ENCODE measurements around the gene MYT1. TPM values are rescaled to one million over a fixed set of nuclear protein-coding genes. Genes with fewer than 3 reads are reported as not detected.

MYT1 gene
- total RNA-seq, 1 donor from 2014 or later, result not detected

DNA sequence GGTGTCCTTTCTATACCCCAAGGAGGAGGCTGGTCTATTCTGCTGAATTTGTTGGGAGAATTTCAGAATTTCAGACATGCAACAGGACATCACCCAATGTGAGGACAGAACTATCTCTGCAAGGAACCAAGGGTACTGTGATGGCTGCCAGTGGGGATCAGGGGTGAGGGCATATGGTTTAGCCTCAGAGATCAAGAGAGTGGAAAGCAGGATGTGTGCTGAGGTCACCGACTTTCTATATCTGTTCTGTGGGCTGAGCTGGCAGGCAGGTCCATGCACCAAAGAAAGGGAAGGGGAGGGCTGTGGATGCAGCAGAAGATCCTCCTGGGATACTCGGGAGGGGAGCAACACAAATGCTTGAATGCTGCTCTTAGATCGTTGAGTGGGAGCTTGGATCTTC lies 28.8 kb downstream of the MYT1 start:
- Mint-ChIP-seq H3K27ac (no peak overlapping the region), H3K27me3 (no peaks in the 10 kb centered on the region), H3K4me1 (no peaks in the 10 kb centered on the region), H3K36me3 (ENCODE audit: low read depth) (no peaks in the 10 kb centered on the region), H3K4me3 (no peak overlapping the region), H3K9me3 (no peaks in the 10 kb centered on the region)
- intact Hi-C loops (cut with micrococcal nuclease), result no loop called here
- DNase-seq, result no peak

DNA sequence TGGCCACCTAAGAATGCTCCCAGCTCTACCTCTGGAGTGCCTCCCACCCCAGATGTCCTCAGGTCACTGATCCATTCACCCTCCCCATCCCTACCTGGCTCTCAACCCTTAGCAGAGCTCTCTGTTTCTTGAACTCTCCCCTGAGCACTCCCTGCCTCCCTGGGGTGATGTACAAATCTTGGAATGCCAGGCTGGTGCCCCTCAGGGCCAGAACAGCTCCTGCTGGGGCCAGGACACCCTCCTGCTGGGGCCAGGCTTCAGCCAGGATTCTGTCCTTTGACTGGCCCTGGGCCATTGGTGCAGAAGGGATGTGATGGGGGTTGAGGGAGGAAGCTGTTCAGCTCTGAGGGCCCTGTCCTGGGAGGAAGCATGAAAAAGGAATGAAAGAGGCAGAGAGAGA lies 30.0 kb downstream of the MYT1 start:
- Mint-ChIP-seq H3K27ac (no peak overlapping the region), H3K36me3 (ENCODE audit: low read depth) (no peaks in the 10 kb centered on the region), H3K9me3 (no peaks in the 10 kb centered on the region), H3K4me3 (no peak overlapping the region), H3K27me3 (no peaks in the 10 kb centered on the region), H3K4me1 (no peaks in the 10 kb centered on the region)
- no peak for DNase-seq
- intact Hi-C loops (cut with micrococcal nuclease), result no loop called here

DNA sequence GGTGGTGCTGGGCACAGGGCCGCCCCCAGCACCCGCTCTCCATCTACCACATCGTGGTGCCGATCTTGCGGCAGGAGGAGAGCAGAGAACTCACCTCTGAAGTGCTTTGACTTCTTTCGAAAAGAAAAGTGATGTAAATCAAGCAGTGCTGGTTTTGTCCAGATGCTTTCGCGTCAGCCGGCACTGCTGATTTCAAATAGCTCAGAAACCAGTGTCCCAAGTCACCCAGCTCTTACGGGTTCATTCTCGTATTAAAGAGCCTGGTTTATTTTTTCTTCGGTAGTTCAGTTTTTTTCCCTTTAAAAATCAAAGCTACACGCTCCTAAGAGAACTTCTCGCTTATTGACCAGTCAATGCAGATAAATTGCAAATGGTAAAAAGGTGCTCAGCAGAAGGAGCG lies 32.1 kb downstream of the MYT1 start:
- Mint-ChIP-seq H3K9me3 (no peaks in the 10 kb centered on the region), H3K36me3 (ENCODE audit: low read depth) (no peaks in the 10 kb centered on the region), H3K4me1 (no peaks in the 10 kb centered on the region), H3K27me3 (no peaks in the 10 kb centered on the region), H3K27ac (no peak overlapping the region), H3K4me3 (no peak overlapping the region)
- no peak for DNase-seq
- intact Hi-C loops (cut with micrococcal nuclease), result no loop called here

DNA sequence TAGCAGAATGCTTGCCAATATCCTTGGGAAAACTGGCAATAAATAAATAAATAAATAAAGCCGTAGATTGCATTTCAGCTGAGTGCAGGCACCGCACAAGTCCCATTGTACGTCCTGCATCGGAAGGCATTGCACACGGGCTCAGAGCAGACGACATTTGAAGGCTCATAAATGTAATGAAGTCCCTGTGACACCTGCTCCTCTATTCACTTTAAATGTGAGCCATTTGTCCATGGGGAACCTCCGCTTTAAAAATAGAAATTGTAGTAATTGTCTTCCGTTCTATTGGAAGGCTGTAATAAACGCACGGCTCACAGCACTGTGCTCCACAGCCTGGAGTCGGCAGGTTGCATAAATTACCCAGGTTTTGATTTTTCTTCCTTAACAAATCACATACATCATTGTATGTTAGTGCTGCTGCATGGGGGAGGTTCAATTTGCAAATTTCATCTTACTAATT lies 32.6 kb downstream of the MYT1 start:
- Mint-ChIP-seq H3K4me1 (no peaks in the 10 kb centered on the region), H3K27ac (no peak overlapping the region), H3K36me3 (ENCODE audit: low read depth) (no peaks in the 10 kb centered on the region), H3K9me3 (no peaks in the 10 kb centered on the region), H3K4me3 (no peak overlapping the region), H3K27me3 (no peaks in the 10 kb centered on the region)
- intact Hi-C loops (cut with micrococcal nuclease), result no loop called here
- no peak for DNase-seq

DNA sequence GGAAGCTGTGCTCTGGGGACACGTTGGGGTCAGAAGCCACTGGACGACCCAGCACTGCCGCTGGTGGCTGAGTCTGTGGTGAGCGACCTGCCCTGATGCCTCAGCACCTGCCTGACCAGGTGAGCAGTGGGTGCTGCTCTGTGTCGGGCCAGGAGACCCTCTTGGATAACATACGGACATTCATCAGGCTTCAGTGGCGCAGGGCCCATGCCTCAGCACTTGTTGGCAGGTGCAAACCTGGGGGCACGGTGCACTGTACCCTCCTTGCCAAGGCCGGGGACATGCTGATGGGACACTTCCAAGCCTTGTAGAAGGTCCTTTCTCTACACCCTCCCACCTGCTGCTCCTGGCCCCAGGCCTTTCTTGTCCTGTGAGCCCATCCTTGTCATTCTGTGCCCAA lies 34.1 kb downstream of the MYT1 start:
- no peaks in the 10 kb centered on the region for H3K4me1 Mint-ChIP-seq
- no peak overlapping the region for H3K27ac Mint-ChIP-seq
- H3K4me3 Mint-ChIP-seq, result no peak overlapping the region
- H3K36me3 Mint-ChIP-seq (ENCODE audit: low read depth), result no peaks in the 10 kb centered on the region
- intact Hi-C loops (cut with micrococcal nuclease), result no loop called here
- DNase-seq, result no peak
- no peaks in the 10 kb centered on the region for H3K27me3 Mint-ChIP-seq
- no peaks in the 10 kb centered on the region for H3K9me3 Mint-ChIP-seq

DNA sequence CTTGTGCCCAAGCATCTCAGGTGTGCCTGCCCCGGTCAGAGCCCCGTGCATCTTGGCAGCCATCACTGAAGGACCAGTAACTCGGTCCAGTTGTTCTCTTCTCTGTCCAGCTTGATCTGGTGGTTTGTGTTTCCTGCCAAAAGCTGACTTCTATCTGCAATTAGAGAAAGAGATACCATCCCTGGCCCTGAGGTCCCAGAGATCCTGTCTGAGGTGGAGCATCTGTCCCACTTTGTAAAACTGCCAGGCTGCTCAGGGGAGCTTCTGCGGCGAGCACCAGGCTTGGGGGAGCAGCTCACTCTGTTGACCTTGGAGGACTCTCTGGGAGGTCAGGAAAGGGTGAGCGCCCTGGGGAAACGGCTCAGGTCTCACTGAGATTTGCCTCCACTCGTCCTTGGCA lies 35.1 kb downstream of the MYT1 start:
- H3K36me3 Mint-ChIP-seq (ENCODE audit: low read depth), result no peaks in the 10 kb centered on the region
- H3K4me3 Mint-ChIP-seq, result no peak overlapping the region
- no peak for DNase-seq
- H3K4me1 Mint-ChIP-seq, result no peaks in the 10 kb centered on the region
- H3K9me3 Mint-ChIP-seq, result no peaks in the 10 kb centered on the region
- intact Hi-C loops (cut with micrococcal nuclease), result no loop called here
- H3K27ac Mint-ChIP-seq, result no peak overlapping the region
- H3K27me3 Mint-ChIP-seq, result no peaks in the 10 kb centered on the region

DNA sequence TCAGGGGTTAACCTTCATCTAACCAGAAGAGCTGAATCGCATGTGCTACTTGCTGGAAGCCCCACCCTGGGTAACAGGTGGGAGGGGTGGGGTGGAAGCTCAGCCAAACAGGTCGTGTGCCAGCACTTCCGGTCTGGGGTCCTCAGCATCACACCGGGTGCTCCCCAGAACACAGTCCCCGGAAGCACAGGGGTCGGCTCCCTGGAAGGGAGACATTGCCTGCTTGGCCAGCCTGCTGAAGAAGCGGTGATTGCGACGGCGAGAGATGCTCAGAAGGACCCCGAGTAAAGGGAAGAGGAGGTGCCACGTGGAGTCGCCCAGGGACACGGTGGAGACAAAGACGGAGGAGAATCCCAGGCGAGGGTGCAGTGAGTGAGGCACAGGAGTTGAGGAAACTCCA lies 36.5 kb downstream of the MYT1 start:
- Mint-ChIP-seq H3K4me1 (no peaks in the 10 kb centered on the region), H3K4me3 (no peak overlapping the region), H3K36me3 (ENCODE audit: low read depth) (no peaks in the 10 kb centered on the region), H3K27ac (no peak overlapping the region), H3K27me3 (no peaks in the 10 kb centered on the region), H3K9me3 (no peaks in the 10 kb centered on the region)
- intact Hi-C loops (cut with micrococcal nuclease), result no loop called here
- no peak for DNase-seq

DNA sequence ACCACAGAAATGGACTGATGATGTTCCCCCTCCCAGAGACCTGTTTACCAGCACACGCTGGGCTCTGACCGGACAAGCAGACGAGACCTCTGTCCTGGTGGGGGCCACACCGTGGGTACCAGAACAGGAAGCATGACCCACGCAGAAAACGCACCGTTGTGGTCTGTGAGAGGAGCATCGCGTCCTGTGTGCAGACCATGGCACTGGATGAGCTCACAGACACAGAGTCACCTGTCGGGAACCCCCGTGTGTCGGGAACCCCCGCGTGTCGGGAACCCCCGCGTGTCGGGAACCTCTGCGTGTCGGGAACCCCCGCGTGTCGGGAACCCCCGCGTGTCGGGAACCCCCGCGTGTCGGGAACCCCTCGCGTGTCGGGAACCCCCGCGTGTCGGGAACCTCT lies 37.4 kb downstream of the MYT1 start:
- H3K27me3 Mint-ChIP-seq, result no peaks in the 10 kb centered on the region

DNA sequence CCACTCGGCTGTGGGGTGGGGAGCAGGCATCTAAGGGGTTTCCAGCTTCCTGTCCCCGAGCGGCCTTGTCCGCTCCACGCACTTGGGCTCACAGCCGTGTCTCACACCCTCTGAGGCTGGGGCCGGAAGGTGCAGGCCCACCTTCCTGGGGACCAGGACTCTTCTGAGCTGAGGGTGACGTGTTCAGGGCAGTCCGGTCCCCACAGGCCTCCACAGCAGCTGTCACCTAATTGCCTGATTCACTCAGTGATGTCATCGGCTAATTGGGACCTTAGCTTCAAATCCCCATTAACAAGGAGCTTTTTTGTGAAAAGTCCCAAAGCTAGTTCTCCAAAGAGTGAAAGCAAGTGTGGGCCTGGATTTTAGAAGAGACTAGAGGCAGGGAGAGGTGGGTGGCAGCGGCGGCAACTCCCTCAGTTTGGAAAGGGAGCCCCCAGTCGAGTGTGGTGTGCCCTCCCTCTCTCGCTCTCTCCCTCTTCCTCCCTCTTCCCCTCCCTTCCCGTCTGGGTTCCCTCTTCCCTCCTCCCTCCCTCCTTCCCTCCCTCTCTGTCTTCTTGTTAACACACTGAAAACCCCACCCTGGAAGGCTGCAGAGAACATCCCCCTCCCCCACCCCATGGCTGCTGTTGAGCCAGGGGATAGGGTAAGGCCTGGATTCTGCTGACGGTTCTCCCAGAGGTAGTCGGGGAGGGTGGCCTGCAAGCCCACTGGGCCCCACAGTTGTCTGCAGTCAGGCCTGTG lies 39.0 kb downstream of the MYT1 start:
- intact Hi-C loops (cut with micrococcal nuclease), result no loop called here

More for the DNA sequence above, 37.4 kb downstream of the MYT1 start:
- intact Hi-C loops (cut with micrococcal nuclease), result no loop called here
- H3K9me3 Mint-ChIP-seq, result no peaks in the 10 kb centered on the region
- no peaks in the 10 kb centered on the region for H3K4me1 Mint-ChIP-seq
- no peak overlapping the region for H3K4me3 Mint-ChIP-seq
- DNase-seq, result no peak
- H3K36me3 Mint-ChIP-seq (ENCODE audit: low read depth), result no peaks in the 10 kb centered on the region
- no peak overlapping the region for H3K27ac Mint-ChIP-seq

DNA sequence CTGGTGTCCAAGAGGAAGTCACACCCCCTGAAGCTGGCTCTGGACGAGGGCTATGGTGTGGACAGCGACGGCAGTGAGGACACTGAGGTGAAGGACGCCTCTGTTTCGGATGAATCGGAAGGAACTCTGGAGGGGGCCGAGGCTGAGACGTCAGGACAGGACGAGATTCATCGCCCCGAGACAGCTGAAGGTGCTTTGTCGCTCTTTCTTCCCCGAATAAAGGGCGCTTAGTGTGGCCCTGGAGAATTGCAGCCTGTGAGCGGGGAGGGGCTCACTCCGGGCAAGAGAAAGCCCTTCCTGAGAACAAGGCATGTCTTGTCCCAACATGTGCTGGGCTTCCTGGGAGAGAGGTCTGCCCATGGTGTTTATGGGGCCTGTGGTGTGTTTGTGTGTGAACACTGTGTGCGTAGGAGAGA lies 41.4 kb downstream of the MYT1 start:
- Mint-ChIP-seq H3K4me1 (no peaks in the 10 kb centered on the region), H3K36me3 (ENCODE audit: low read depth) (no peaks in the 10 kb centered on the region), H3K27me3 (no peaks in the 10 kb centered on the region), H3K9me3 (no peaks in the 10 kb centered on the region), H3K27ac (no peak overlapping the region), H3K4me3 (no peak overlapping the region)
- intact Hi-C loops (cut with micrococcal nuclease), result no loop called here
- no peak for DNase-seq

More for the DNA sequence above, 39.0 kb downstream of the MYT1 start:
- H3K36me3 Mint-ChIP-seq (ENCODE audit: low read depth), result no peaks in the 10 kb centered on the region
- no peak overlapping the region for H3K27ac Mint-ChIP-seq
- H3K9me3 Mint-ChIP-seq, result no peaks in the 10 kb centered on the region
- no peak overlapping the region for H3K4me3 Mint-ChIP-seq
- no peaks in the 10 kb centered on the region for H3K4me1 Mint-ChIP-seq
- no peaks in the 10 kb centered on the region for H3K27me3 Mint-ChIP-seq
- DNase-seq, result no peak

DNA sequence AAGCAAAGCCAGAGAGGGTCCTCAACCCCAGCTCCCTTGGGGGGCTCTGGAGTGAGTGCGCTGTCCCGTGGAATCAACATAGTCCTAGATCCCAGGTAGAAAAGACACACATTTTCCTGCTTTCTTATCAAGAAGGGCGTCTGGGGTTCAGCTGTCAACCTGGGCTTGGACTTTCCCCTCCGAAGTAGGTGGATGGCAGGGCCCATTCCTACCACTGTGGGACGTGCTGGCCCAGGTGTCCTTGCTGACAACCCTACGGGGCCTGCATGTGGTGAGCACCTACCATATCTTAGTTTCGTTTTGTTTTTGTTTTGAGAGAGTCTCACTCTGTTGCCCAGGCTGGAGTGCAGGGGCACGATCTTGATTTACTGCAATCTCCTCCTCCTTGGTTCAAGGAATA lies 42.4 kb downstream of the MYT1 start:
- Mint-ChIP-seq H3K9me3 (no peaks in the 10 kb centered on the region), H3K4me1 (no peaks in the 10 kb centered on the region), H3K27me3 (no peaks in the 10 kb centered on the region), H3K4me3 (no peak overlapping the region), H3K27ac (no peak overlapping the region), H3K36me3 (ENCODE audit: low read depth) (no peaks in the 10 kb centered on the region)
- DNase-seq, result no peak
- intact Hi-C loops (cut with micrococcal nuclease), result no loop called here

DNA sequence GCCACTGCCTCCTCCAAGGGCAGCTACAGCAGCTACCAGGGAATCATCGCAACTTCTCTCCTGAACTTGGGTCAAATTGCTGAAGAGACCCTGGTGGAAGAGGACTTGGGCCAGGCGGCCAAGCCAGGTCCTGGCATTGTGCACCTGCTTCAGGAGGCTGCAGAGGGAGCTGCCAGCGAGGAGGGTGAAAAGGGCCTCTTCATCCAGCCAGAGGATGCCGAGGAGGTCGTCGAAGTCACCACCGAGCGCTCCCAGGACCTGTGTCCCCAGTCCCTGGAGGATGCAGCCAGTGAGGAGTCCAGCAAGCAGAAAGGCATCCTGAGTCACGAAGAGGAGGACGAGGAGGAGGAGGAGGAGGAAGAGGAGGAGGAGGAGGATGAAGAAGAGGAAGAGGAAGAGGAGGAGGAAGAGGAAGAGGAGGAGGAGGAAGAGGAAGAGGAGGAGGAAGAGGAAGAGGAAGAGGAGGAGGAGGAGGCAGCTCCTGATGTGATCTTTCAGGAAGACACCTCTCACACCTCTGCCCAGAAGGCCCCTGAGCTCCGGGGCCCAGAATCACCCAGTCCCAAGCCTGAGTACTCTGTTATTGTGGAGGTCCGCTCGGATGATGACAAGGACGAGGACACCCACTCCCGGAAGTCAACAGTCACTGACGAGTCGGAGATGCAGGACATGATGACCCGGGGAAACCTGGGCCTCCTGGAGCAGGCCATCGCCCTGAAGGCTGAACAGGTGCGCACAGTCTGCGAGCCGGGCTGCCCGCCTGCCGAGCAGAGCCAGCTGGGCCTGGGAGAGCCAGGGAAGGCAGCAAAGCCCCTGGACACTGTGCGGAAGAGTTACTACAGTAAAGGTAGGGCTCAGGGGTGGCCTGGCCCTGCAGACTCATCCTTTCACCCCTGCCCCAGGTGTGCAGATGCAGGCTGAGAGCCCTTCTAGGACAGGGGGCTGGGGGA lies 43.7 kb downstream of the MYT1 start:
- H3K4me1 Mint-ChIP-seq, result no peaks in the 10 kb centered on the region
- H3K36me3 Mint-ChIP-seq (ENCODE audit: low read depth), result no peaks in the 10 kb centered on the region
- intact Hi-C loops (cut with micrococcal nuclease), result no loop called here
- H3K27ac Mint-ChIP-seq, result no peak overlapping the region
- H3K27me3 Mint-ChIP-seq, result no peaks in the 10 kb centered on the region
- DNase-seq, result no peak
- no peak overlapping the region for H3K4me3 Mint-ChIP-seq
- H3K9me3 Mint-ChIP-seq, result no peaks in the 10 kb centered on the region

DNA sequence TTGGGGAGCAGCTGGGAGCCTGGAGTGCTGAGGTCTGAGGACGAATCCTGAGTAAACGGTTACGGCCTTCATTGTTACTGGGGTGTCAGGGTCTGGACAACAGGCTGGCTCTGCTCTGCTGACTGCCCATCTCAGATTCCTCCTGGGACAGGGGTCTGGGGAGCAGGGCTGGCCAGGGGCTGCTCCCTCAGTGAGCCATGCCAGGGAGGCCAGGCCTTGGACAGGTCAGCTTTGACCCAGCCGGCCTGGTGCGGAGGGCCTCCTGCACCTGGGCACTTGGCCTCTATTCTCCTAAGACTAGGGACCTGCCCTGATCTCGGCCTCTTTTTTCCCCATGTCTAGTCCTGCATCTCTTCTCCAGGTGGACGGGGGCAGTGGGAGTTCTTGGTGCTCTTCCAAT lies 44.9 kb downstream of the MYT1 start:
- Mint-ChIP-seq H3K36me3 (ENCODE audit: low read depth) (no peaks in the 10 kb centered on the region), H3K4me3 (no peak overlapping the region), H3K9me3 (no peaks in the 10 kb centered on the region), H3K4me1 (no peaks in the 10 kb centered on the region), H3K27ac (no peak overlapping the region), H3K27me3 (no peaks in the 10 kb centered on the region)
- no peak for DNase-seq
- intact Hi-C loops (cut with micrococcal nuclease), result no loop called here

DNA sequence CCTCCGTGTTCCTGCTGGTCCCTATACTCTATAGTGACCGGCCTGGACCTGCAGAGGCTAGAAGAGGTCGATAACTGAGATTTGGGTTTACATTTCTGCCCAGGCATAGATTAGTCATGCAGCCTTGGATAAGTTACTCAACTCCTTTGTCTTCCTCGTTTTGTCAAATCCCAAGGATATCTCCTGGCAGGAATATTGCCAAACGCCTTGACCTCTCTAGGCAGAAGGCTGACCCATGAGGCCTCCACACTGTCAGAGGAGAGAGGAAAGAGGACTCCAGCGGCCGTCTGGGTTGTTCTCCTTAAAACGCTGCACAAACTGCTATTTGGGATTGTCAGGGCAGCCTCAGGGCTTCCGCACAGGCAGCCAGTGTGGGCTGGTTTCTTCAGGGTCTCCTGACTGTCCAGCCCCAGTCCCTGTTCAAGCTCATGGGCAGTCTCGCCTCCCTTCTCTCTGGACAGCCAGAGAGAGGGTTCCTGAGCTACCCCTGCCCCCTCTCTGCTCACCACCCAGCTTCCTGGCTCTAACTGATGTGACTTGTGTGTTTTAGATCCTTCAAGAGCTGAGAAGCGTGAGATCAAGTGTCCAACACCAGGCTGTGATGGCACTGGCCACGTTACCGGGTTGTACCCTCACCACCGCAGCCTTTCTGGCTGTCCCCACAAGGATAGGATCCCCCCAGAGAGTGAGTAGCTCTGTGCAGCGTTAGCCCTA lies 46.6 kb downstream of the MYT1 start:
- Mint-ChIP-seq H3K36me3 (ENCODE audit: low read depth) (no peaks in the 10 kb centered on the region), H3K4me3 (no peak overlapping the region)
- no peak for DNase-seq

More for the DNA sequence above, 46.6 kb downstream of the MYT1 start:
- Mint-ChIP-seq H3K9me3 (no peaks in the 10 kb centered on the region), H3K4me1 (peaks cover 4% of the 10 kb centered on the region), H3K27ac (no peak overlapping the region), H3K27me3 (no peaks in the 10 kb centered on the region)
- intact Hi-C loops (cut with micrococcal nuclease), result no loop called here
